ENCODE results near the gene CBLL2. TPM values are rescaled to one million over a fixed set of nuclear protein-coding genes. Genes with fewer than 3 reads are reported as not detected.

CBLL2 gene
- total and polyA plus RNA-seq, 2 of the 4 experiments (the other 2 are of a cell fraction), result not detected

- H3K4me1 ChIP-seq (ENCODE audit: control insufficient read depth, insufficient read depth, low read length), result no peaks in the 10 kb centered on the region
- dilution Hi-C loops (cut with HindIII; ENCODE audit: low sequenced_read_pairs, unreplicated experiment), result no loop called here
- TF ChIP-seq RFX5 (IDR thresholded peaks at IDR 0.05; ENCODE audit: low read depth, low read length), result no peak
- TF ChIP-seq MAZ (IDR thresholded peaks at IDR 0.05; ENCODE audit: borderline replicate concordance, low read depth, low read length), result no peak
- no peak for TF ChIP-seq BHLHE40 (IDR thresholded peaks at IDR 0.05; ENCODE audit: low read depth, low read length)
- no peak for TF ChIP-seq NFE2L2 (IDR thresholded peaks at IDR 0.05; ENCODE audit: low read depth, low read length)
- TF ChIP-seq CEBPB (IDR thresholded peaks at IDR 0.05; ENCODE audit: low read depth, low read length), result no peak
- TF ChIP-seq SMC3 (IDR thresholded peaks at IDR 0.05; ENCODE audit: low read depth, low read length), result no peak
- no peak for TF ChIP-seq CTCF (conservative IDR thresholded peaks at IDR 0.05; ENCODE audit: low read depth, low read length)
- no peak for TF ChIP-seq CHD1 (IDR thresholded peaks at IDR 0.05; ENCODE audit: low read depth, low read length)
- no peak for TF ChIP-seq FOS (IDR thresholded peaks at IDR 0.05; ENCODE audit: low read depth, low read length)
- no peak for TF ChIP-seq ELK1 (IDR thresholded peaks at IDR 0.05; ENCODE audit: borderline replicate concordance, low read depth, low read length)
- no peak for TF ChIP-seq USF2 (IDR thresholded peaks at IDR 0.05; ENCODE audit: low read depth, low read length)
- H4K91ac ChIP-seq (ENCODE audit: insufficient read depth, low read depth, low read length), result no peak overlapping the region
- in situ Hi-C loops (cut with MboI; ENCODE audit: low sequenced_read_pairs), result no loop called here
- no peak overlapping the region for H4K8ac ChIP-seq (ENCODE audit: low read depth in 2 of 2, low read length in 2 of 2)
- no peak for ATAC-seq (ENCODE audit: low read depth)
- no peaks in the 10 kb centered on the region for H3K27me3 ChIP-seq (ENCODE audit: control insufficient read depth, insufficient read depth, low read length)
- no peak overlapping the region for H2AK9ac ChIP-seq (replicated peaks; ENCODE audit: low read depth, low read length, poor library complexity)
- H3K4me3 ChIP-seq (ENCODE audit: insufficient read depth, low read depth, low read length), result no peak overlapping the region
- no peak overlapping the region for H3K4ac ChIP-seq (ENCODE audit: low read depth, low read length)
- no peak overlapping the region for H3K23ac ChIP-seq (ENCODE audit: low read depth, low read length)
- 20% methylated on average over 1 of the region's 2 CpGs; no CpG with 5 or more reads in 1 of the 2 experiments for WGBS, 2 experiments (ENCODE audit: extremely low coverage in 2 of 2, insufficient read length in 1 of 2)
- H3K27ac ChIP-seq (ENCODE audit: insufficient read depth, low read length), result no peak overlapping the region
- BruUV-seq (replicated peaks), result no TSS peak
- no peak for DNase-seq
- no peaks in the 10 kb centered on the region for H4K20me1 ChIP-seq (ENCODE audit: insufficient read depth, low read length)
- H3K18ac ChIP-seq (ENCODE audit: low read depth, low read length), result no peak overlapping the region
- H2BK15ac ChIP-seq (ENCODE audit: low read depth, low read length), result 0 out of 3 replicates have a peak overlapping the region, but pooled peaks have one; percentile 31
- H4K5ac ChIP-seq (ENCODE audit: low read depth, low read length), result no peak overlapping the region
- intact Hi-C loops (cut with micrococcal nuclease), result no loop called here
- ChIA-PET POLR2A (ENCODE audit: unreplicated experiment) (no interaction called here), CTCF (no interaction called here)
- H3K9ac ChIP-seq (ENCODE audit: low read depth, low read length), result no peak overlapping the region
- no peaks in the 10 kb centered on the region for H3K9me1 ChIP-seq (ENCODE audit: insufficient read depth, low read length)
- H2AK5ac ChIP-seq (ENCODE audit: low read depth, low read length), result no peak overlapping the region
- no peak overlapping the region for H2BK20ac ChIP-seq (ENCODE audit: low read depth, low read length)
- H3K79me1 ChIP-seq (ENCODE audit: low read depth in 1 of 2, low read length in 2 of 2), result no peaks in the 10 kb centered on the region
- no peaks in the 10 kb centered on the region for H3K36me3 ChIP-seq (ENCODE audit: control insufficient read depth, insufficient read depth, low read length)
- H3K14ac ChIP-seq (replicated peaks; ENCODE audit: low read depth, low read length), result no peak overlapping the region
- no peaks in the 10 kb centered on the region for H3K9me3 ChIP-seq (ENCODE audit: control insufficient read depth, insufficient read depth, low read length)
- no peak overlapping the region for H2BK120ac ChIP-seq (ENCODE audit: low read depth, low read length)
- no peak overlapping the region for H2BK5ac ChIP-seq (ENCODE audit: low read depth, low read length, poor library complexity, severe bottlenecking)
- H3K56ac ChIP-seq (ENCODE audit: extremely low read depth, insufficient read depth, low read length), result no peak overlapping the region
- H3K4me2 ChIP-seq (ENCODE audit: low read depth, low read length), result no peak overlapping the region
- H2AFZ ChIP-seq (replicated peaks; ENCODE audit: low read length, poor library complexity), result no peak overlapping the region
These were observed 23.3 kb upstream of the CBLL2 start for GRCh38 chrX:22249371-22249770.
